HG02759 (cell line): Measurements from ENCODE around the gene ADAMTS4.
"Not testable (repeated sequence)": the region's sequence is repeated elsewhere in the genome, so short reads cannot be mapped to it uniquely, and the experiment has no call there.

Experiments
- ATAC-seq: cut with Tn5 transposase; IDR thresholded peaks from one replicate; pipeline ENCODE4 v1.9.1; 2021; ENCODE audit warnings: mild to moderate bottlenecking, moderate library complexity; ENCODE audit not compliant: unreplicated experiment

ADAMTS4 gene

GRCh38 chr1:161198897-161199431, at the start of gene ADAMTS4:
TSS of gene ADAMTS4 (minus strand) at chr1:161199054. CDS start at chr1:161198627, 427 bp downstream.
- no peak for ATAC-seq

DNA sequence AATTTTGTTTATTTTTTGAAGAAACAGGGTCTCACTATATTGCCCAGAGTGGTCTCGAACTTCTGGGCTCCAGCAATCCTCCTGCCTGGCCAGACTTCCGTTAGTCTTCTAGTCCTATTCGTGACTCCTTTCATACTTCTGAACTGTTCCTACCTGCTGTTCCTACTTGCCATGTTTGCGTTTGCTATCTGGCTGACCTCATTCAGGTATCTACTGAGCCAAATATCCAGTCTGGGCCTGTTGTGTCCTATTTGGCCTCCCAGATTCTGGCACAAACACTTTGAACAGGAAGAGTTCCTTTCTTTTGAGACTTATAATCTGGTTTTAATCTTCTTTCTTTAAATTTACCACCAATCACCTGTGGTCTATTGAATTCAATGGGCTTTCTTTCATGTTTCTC, 46.0 kb upstream of the ADAMTS4 start:
- ATAC-seq, result no peak

DNA sequence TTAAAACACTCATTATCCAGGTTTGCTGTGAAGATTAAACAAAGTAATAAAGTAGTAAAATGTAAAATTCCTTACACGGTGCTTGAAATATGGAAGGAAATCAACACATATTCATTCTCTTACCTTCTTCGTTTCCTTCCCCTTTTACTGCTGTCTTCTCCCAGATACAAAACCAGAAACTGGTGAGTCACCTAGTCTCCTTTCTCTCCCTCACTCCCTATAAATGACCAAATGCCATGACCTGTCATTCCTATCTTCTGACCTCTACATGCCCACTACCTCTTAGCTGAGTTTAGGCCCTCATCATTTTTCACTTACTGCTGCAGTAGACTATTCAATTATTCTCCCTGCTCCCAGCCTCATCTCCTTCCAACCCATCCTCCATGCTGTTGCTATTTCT, 43.5 kb upstream of the ADAMTS4 start:
- no peak for ATAC-seq

- no peak for ATAC-seq
These were observed 42.8 kb upstream of the ADAMTS4 start for GRCh38 chr1:161241682-161242081.

- no peak for ATAC-seq
These were observed 39.2 kb upstream of the ADAMTS4 start, which contains the start of gene NR1I3 for GRCh38 chr1:161238039-161238473. TSS of gene NR1I3 (minus strand) at chr1:161238203. CDS start at chr1:161236565, 1,638 bp downstream.

DNA sequence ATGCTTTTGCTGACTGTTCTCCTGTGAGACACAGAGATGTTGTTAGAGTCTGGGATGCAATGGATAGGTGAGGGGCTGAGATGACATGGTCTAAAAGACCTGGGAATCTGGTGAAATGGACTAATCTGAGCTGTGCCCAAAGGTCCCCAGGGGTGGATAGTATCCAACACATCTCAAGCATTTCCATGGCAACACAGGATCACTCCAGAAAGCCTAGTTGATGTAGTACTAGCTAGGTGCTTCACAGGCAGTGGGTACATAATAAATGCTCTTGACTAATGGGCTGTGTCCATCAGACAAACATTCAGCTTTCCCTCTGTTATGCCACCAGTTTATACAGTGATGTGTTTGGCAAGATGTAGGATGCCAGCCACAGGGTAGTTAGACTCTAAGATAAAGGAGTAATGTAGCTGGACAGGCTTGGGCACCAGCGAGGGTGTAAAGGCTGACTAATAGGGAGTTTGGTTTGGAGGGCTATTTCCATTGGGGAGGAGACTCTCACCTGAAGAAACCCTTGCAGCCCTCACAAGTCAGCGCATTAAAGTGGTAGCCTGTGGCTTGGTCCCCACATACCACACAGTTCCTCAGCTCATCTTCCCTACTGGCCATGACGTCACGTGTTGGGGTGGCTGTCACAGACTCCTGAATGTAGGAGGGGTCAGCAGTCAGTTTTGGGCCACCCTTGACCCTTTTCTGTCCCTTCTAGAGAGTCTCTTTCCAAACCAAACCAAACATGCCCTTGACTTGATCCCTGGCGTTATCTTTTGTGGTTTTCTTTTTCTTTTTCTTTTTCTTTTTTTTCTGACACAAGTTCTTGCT, 37.3 kb upstream of the ADAMTS4 start:
- no peak for ATAC-seq

GRCh38 chr1:161233102-161233501, 34.2 kb upstream of the ADAMTS4 start:
- no peak for ATAC-seq

DNA sequence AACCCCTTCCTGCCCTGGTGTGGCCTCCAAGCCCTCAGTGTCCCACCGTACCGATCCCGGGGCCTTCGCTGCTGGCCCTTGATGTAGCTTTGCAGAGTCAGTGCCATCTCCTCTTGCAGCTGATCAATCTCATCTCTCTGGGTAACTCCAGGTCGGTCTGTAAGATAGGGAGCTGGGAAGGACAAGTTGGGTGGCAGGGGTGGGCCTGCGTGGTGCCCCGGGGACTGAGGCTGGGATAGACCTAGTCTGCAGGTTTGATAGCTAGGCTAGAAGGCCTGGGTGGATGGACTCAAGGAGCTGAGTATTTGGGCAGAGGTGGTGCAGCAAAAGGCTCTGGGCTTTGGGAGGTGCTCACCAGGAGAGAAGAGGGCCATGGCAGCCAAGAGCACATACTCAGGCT, 31.9 kb upstream of the ADAMTS4 start:
- ATAC-seq, result no peak

DNA sequence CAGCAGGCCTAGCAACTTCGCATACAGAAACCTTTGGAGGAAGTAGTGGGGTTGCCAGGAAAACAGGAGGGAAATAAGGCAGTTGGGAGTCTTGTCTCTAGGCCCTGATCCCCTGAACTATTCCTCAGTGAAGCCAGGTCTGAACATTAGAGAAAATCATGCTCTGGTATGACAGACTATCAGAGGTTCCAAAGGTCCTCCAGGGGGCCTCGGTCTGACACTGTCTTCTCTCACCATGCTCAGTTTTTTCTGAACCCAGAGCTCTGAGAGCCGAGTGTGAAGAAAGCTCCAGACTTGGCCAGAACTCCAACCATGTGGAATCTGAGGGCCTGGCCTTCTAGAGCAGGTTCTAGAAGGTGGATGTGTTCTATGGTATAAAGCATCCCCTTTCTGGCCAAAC, 31.0 kb upstream of the ADAMTS4 start:
- ATAC-seq, result no peak

DNA sequence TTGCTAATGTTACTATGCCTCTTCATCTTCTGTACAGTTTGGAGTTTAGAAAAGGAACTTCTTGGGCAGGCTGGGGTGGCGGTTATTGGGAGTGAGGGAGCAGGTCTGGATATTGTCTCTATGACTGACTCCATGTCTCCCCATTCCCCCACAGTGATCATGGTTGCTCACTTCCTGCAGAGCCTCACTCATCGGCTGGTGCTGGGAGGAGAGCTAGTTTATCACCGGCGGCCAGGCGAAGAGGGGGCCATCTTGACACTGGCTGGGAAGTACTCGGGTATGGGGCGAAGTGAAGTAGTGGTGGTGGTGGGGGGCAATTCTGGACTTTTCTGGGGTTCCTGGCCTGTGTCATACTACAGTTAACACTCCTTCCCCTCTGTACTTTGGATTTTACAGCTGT, 29.2 kb upstream of the ADAMTS4 start:
- no peak for ATAC-seq

DNA sequence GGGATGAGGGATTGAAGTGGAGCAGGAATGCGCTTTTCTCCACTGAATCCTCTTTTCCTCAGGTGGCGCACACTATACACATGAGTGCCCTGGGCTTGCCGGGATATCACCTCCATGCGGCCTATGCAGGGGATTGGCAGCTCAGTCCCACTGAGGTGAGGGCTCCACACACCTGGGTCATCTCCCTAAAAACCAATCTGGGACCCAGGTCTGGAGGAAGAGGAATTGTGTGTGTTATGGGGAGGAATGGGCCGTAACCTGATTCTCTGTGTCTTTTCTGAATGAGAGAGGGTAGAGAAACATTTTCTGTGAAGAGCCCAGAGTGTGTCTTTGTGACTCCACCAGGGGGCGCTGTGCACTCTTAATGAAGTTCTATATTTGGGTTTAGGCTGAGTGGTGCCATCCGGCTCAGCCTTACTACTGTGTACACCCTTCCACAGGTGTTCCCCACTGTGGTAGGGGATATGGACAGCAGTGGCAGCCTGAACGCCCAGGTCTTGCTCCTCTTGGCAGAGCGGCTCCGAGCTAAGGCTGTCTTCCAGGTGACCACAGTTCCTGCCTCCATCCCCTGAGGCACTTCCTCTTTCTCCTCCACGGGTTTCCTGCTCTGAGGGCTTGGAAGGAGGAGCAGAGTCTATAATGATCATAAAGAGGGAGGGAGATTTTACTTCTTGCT, 28.5 kb upstream of the ADAMTS4 start:
- peak; percentile 41 for ATAC-seq

DNA sequence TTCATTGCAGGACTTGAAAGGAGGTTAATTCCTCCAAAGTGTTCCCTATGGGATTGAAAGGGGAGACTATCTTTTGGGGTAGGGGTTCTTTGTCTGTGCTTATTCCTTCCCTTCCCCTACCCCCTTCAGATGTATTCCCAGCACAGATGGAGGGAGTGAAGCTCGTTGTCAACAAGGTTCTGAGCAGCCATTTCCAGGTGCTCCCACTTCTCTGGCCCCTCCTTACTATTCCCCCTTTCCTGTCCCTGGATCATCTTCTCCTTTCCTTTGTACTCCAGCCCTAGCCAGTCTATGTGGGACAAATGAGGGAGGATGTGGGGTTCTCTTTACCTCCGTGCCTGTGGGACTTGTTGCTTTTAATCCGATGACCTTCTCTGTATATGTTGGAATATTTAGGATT, 27.9 kb upstream of the ADAMTS4 start:
- ATAC-seq, result no peak

- ATAC-seq, result no peak
These were observed 27.5 kb upstream of the ADAMTS4 start for GRCh38 chr1:161226320-161226711.

- ATAC-seq, result peak; percentile 93
These were observed 26.9 kb upstream of the ADAMTS4 start, which contains the start of gene TOMM40L for GRCh38 chr1:161225534-161226319. TSS of gene TOMM40L (plus strand) at chr1:161226060. CDS start at chr1:161226490, 430 bp downstream.

- no peak for ATAC-seq
These were observed 26.3 kb upstream of the ADAMTS4 start for GRCh38 chr1:161225178-161225533.

DNA sequence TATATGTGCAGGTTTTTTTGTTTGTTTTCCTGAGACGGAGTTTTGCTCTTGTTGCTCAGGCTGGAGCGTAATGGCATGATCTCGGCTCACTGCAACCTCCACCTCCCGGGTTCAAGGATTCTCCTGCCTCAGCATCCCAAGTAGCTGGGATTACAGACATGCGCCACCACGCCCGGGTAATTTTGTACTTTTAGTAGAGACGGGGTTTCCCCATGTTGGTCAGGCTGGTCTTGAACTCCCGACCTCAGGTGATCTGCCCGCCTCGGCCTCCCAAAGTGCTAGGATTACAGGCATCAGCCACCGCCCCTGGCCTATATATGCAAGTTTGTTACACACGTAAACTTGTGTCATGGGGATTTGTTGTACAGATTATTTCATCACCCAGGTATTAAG, 25.8 kb upstream of the ADAMTS4 start:
- ATAC-seq, result not testable (repeated sequence)

DNA sequence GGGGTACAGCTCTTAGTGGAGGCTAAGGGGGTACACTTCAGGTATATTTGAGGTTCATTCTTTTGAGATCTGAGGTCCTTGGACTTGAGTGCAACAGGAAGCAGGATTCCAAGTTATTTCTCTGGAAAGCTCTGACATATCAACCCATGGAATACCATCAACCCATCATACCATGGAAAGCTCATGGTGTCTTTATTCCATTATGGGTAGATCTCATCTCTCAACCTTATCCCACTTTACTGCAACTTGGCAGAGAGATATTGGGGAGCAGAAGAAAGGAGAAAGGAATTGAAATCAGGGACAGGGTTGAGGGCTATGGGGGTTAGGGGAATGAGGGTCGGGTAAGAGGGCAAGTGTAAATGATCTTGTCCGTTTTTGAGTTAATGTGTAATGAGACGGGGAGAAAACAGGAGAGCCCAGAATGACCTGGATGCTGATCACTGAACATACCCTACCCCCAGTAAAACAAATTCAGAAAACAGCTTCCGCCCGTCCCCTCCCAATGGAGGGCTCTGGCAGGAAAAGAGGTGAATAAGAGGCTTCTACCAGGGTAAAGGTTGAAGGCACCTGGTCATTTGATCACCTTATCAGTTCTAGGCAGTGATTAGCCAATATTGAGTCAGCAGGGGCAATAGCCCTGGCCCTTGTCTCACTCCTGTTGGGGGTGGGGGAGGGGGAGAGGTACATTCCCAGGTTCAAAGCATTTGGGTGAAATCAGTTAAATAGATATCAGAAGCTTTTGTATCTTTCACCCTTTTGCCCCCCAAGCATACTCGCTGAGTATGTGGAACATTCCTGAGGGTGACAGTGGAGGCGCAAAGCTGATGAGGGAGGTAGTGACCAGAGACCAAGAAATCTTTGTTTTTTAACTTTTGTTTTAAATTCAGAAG, 25.2 kb upstream of the ADAMTS4 start:
- ATAC-seq, result no peak

DNA sequence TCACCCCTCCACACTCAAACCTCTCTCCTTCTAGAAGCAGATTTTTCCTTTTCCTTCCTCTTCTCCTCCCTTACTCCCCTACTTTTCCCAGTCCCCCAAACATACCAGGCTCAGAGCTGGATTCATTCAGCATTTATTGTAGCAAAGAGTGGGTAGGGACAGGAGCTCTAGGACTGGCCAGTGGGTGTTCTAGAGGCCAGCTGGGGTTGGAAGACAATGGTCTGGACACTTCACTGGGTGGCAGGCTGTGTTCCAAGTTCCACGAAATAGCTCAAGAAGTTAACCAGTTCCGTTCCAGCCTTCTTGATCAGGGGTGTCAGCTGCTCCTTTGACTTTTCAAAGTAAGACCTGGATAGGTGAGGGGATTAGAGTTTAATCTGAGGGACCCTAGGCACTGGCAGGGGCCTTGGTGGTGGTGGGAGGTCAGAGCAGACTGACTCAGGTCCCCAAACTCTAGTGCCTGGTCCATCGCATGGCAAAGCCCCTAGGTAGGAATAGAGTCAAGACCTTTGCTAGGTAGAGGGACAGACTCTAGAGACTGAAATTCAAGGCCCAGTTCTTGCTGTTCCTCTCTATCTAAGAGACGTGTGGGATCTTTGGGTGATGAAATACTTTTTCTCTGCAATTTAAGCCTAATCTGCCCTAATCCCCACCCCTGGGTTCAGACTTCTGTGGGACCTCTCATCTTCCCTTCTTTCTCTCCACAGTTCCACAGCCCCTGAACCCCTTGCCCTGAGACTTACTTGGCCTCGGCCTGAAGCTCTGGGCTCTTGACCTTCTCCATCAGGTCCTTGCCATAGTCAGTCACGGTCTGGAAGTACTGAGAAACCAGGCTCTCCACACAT, 23.5 kb upstream of the ADAMTS4 start:
- ATAC-seq, result no peak

DNA sequence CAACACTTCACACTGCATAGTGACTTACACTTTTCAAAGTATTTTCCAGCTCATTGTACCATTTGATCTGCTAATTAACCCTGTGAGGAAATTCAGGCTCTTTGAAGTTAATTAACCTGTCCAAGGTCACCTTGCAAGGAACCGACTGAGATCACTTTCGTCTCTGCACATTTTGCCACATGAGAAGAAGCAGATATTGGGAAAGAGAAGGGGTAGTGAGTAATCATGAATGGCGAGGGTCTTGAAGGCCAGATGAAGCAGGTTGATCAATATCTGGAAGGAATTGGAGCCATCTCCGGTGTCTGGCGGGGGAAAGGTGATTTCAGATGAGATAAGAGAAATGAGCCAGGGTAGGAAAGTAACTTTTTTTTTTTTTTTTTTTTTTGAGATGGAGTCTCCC, 21.1 kb upstream of the ADAMTS4 start:
- ATAC-seq, result no peak
